MM.1S (cell line): Measurements from ENCODE around the gene SLC27A6.

ENCODE experiments used
- DNase-seq: peaks from one replicate; pipeline ENCODE4 v3.0.0-alpha.2; 2015
- H2AFZ ChIP-seq: fragments of 300-600 bp; sonication (generic); 2 replicates; pipeline ENCODE4 v1.6.0; 2016; ENCODE audit warnings: antibody characterized with exemption, low read length
- H3F3A ChIP-seq: fragments of 300-600 bp; sonication (generic); 2 replicates; pipeline ENCODE4 v1.6.1; 2016; ENCODE audit warnings: mild to moderate bottlenecking, antibody characterized with exemption, low read length, moderate library complexity, mixed read lengths; ENCODE audit not compliant: insufficient read depth
- H3K27ac ChIP-seq: fragments of 300-600 bp; sonication (generic); 2 replicates; pipeline ENCODE4 v1.5.1; 2016; ENCODE audit warnings: mild to moderate bottlenecking, low read length
- H3K27me3 ChIP-seq: fragments of 300-600 bp; sonication (generic); replicated peaks from 2 replicates; pipeline ENCODE4 v1.6.0; 2016; ENCODE audit warnings: low read length; ENCODE audit not compliant: insufficient read depth
- H3K36me3 ChIP-seq: fragments of 300-600 bp; sonication (generic); replicated peaks from 2 replicates; pipeline ENCODE4 v1.6.1; 2016; ENCODE audit warnings: mild to moderate bottlenecking, low read length, mixed read lengths; ENCODE audit not compliant: insufficient read depth
- H3K4me1 ChIP-seq: fragments of 300-600 bp; sonication (generic); 2 replicates; pipeline ENCODE4 v1.6.1; 2016; ENCODE audit warnings: low read length, mixed read lengths
- H3K4me2 ChIP-seq: fragments of 300-600 bp; sonication (generic); 2 replicates; pipeline ENCODE4 v1.6.0; 2016; ENCODE audit warnings: low read depth, low read length
- H3K4me3 ChIP-seq: fragments of 300-600 bp; sonication (generic); 2 replicates; pipeline ENCODE4 v1.5.1; 2016; ENCODE audit warnings: low read length, mixed read lengths
- H3K79me2 ChIP-seq: fragments of 300-600 bp; sonication (generic); 2 replicates; pipeline ENCODE4 v1.6.1; 2016; ENCODE audit warnings: mixed run types, low read length, mixed read lengths
- H3K9ac ChIP-seq: fragments of 300-600 bp; sonication (generic); 2 replicates; pipeline ENCODE4 v1.6.1; 2016; ENCODE audit warnings: low read length, mixed read lengths
- H3K9me2 ChIP-seq: fragments of 300-600 bp; sonication (generic); replicated peaks from 2 replicates; pipeline ENCODE4 v1.6.1; 2016; ENCODE audit warnings: mild to moderate bottlenecking, low read length, mixed read lengths; ENCODE audit not compliant: insufficient read depth
- H3K9me3 ChIP-seq: fragments of 300-600 bp; sonication (generic); replicated peaks from 2 replicates; pipeline ENCODE4 v1.6.1; 2016; ENCODE audit warnings: mild to moderate bottlenecking, low read length, mixed read lengths; ENCODE audit not compliant: insufficient read depth
- H4K20me1 ChIP-seq: fragments of 300-600 bp; sonication (generic); 2 replicates; pipeline ENCODE4 v1.6.1; 2016; ENCODE audit warnings: mild to moderate bottlenecking, low read length, moderate library complexity, mixed read lengths; ENCODE audit not compliant: insufficient read depth
- CTCF ChIP-seq: fragments of 300-600 bp; sonication (generic); IDR thresholded peaks from 2 replicates; pipeline ENCODE4 v1.5.1; 2016; ENCODE audit warnings: antibody characterized with exemption, low read length, mixed read lengths
- EZH2 ChIP-seq: fragments of 300-600 bp; sonication (generic); optimal IDR thresholded peaks from 2 replicates; pipeline ENCODE3; 2017; ENCODE audit warnings: low read depth, mild to moderate bottlenecking, antibody characterized with exemption, low read length, mixed read lengths
- EZH2phosphoT487 ChIP-seq: fragments of 300-600 bp; sonication (generic); IDR thresholded peaks from 2 replicates; pipeline ENCODE4 v1.6.1; 2018; ENCODE audit warnings: antibody characterized with exemption, low read length

Gene SLC27A6

GRCh38 chr5:128965638-128966302, 482 bp downstream of the SLC27A6 start:
- no peak overlapping the region for H3K9ac ChIP-seq
- no peaks in the 10 kb centered on the region for H3K79me2 ChIP-seq
- no peak overlapping the region for H3K27ac ChIP-seq
- H3K4me1 ChIP-seq: no peaks in the 10 kb centered on the region
- no peak overlapping the region for H2AFZ ChIP-seq
- H4K20me1 ChIP-seq: no peaks in the 10 kb centered on the region
- H3K9me2 ChIP-seq: no peaks in the 10 kb centered on the region
- no peak overlapping the region for H3K4me3 ChIP-seq
- H3K27me3 ChIP-seq: no peaks in the 10 kb centered on the region
- no peak for TF ChIP-seq EZH2phosphoT487
- TF ChIP-seq CTCF: no peak
- TF ChIP-seq EZH2: no peak
- no peaks in the 10 kb centered on the region for H3K9me3 ChIP-seq
- H3K36me3 ChIP-seq: no peaks in the 10 kb centered on the region
- no peak overlapping the region for H3K4me2 ChIP-seq
- no peaks in the 10 kb centered on the region for H3F3A ChIP-seq
- DNase-seq: no peak

- Histone ChIP-seq H3F3A (no peaks in the 10 kb centered on the region), H3K9me3 (no peaks in the 10 kb centered on the region), H3K79me2 (no peaks in the 10 kb centered on the region), H2AFZ (no peak overlapping the region), H3K36me3 (no peaks in the 10 kb centered on the region), H3K27ac (no peak overlapping the region), H3K9ac (no peak overlapping the region), H3K4me2 (no peak overlapping the region), H4K20me1 (no peaks in the 10 kb centered on the region), H3K4me1 (no peaks in the 10 kb centered on the region), H3K9me2 (no peaks in the 10 kb centered on the region), H3K27me3 (no peaks in the 10 kb centered on the region), H3K4me3 (no peak overlapping the region)
- no peak for DNase-seq
- no peak for TF ChIP-seq EZH2phosphoT487
- TF ChIP-seq EZH2: no peak
- no peak for TF ChIP-seq CTCF
Observed at GRCh38 chr5:128966375-128966774, 1.1 kb downstream of the SLC27A6 start.

- Histone ChIP-seq H3K27ac (no peak overlapping the region), H4K20me1 (no peaks in the 10 kb centered on the region), H3K4me3 (no peak overlapping the region), H3K4me1 (no peaks in the 10 kb centered on the region), H3K4me2 (no peak overlapping the region), H2AFZ (no peak overlapping the region), H3K27me3 (no peaks in the 10 kb centered on the region), H3K9ac (no peak overlapping the region), H3F3A (no peaks in the 10 kb centered on the region), H3K9me3 (no peaks in the 10 kb centered on the region), H3K79me2 (no peaks in the 10 kb centered on the region), H3K9me2 (no peaks in the 10 kb centered on the region), H3K36me3 (no peaks in the 10 kb centered on the region)
- DNase-seq: no peak
- TF ChIP-seq EZH2phosphoT487 (no peak), EZH2 (no peak), CTCF (no peak)
Observed at GRCh38 chr5:128966846-128967245, 1.6 kb downstream of the SLC27A6 start.
